Heart right ventricle (tissue), 16 donors: ENCODE measurements around the gene TAC4. TPM values are rescaled to one million over a fixed set of nuclear protein-coding genes. Genes with fewer than 3 reads are reported as not detected.

Source experiments
- ATAC-seq, 8 donors: fragments of 200-7000 bp; cut with Tn5 transposase; one replicate each; pipeline ENCODE4 v1.9.1; 2020; ENCODE audit warnings: mild to moderate bottlenecking in 8 of 8, moderate library complexity in 8 of 8, moderate number of reproducible peaks in 1 of 8
- DNase-seq, 2 donors: peaks; one replicate each; pipeline ENCODE4 v3.0.0-alpha.2; 2020
- H3K27ac ChIP-seq, 10 donors: fragments of 200-600 bp; sonication (generic) in 2 of 10; one replicate each; pipeline versions ENCODE4 v1.5.0 to v1.8.0; 2020 to 2022; ENCODE audit warnings: mild to moderate bottlenecking in 3 of 10
- H3K27me3 ChIP-seq, 7 donors: fragments of 200-600 bp; one replicate each; pipeline ENCODE4 v1.8.0; 2021 to 2022; ENCODE audit warnings: mild to moderate bottlenecking in 2 of 7
- H3K36me3 ChIP-seq, 9 donors: fragments of 200-600 bp; sonication (generic) in 1 of 9; one replicate each; pipeline versions ENCODE4 v1.5.0 to v1.8.0; 2020 to 2022; ENCODE audit warnings: mild to moderate bottlenecking in 2 of 9
- H3K4me1 ChIP-seq, 9 donors: fragments of 200-600 bp; sonication (generic) in 1 of 9; one replicate each; pipeline versions ENCODE4 v1.5.0 to v1.8.0; 2020 to 2022; ENCODE audit warnings: mild to moderate bottlenecking in 4 of 9
- H3K4me3 ChIP-seq, 10 donors: fragments of 200-600 bp; sonication (generic) in 2 of 10; one replicate each; pipeline versions ENCODE4 v1.5.0 to v1.8.0; 2020 to 2022; ENCODE audit warnings: mild to moderate bottlenecking in 7 of 10, moderate library complexity in 2 of 10
- H3K9me3 ChIP-seq, 11 donors: fragments of 200-600 bp in 10 of 11; sonication (generic) in 2 of 11; one replicate each; pipeline versions ENCODE4 v1.5.0 to v1.8.0; 2013 to 2022; ENCODE audit warnings: mild to moderate bottlenecking in 2 of 11, control low read depth in 1 of 11, moderate library complexity in 1 of 11
- CTCF ChIP-seq, 9 donors: fragments of 200-600 bp; sonication (generic) in 2 of 9; IDR thresholded peaks; one replicate each; pipeline versions ENCODE4 v1.5.0 to v1.8.0; 2021 to 2022; ENCODE audit warnings: antibody characterized with exemption in 9 of 9, mild to moderate bottlenecking in 5 of 9, moderate library complexity in 1 of 9
- WGBS, 2 donors: extraction: QIAGEN DNeasy Blood & Tissue Kit; methylation state at CpG; one replicate each; pipeline ENCODE4 v1.1.7; 2013; ENCODE audit warnings: inconsistent platforms in 1 of 2; 5-methylcytosine and 5-hydroxymethylcytosine counted together
- intact Hi-C, 10 donors: fragments of 100-400 bp; cut with DNase I; formaldehyde crosslinking; loops; one replicate each; pipeline versions ENCODE4 v1.11.1 to v1.14.2; 2022
- polyA plus RNA-seq, 2 donors: library from polyadenylated mRNA; stranded (reverse); fragments of 200-250 nt; gene quantifications; one replicate each; pipeline ENCODE4 v1.2.3, GENCODE V29; 2013
- total RNA-seq, 10 donors: library from RNA; stranded (reverse); fragmentation: NEBNext Ultra II Directional in 3 of 10; extraction: Animal tissue kit (Norgen Biotek cat#: 25700) in 3 of 10; gene quantifications; one replicate each; pipeline versions ENCODE4 v1.2.1 to v1.2.4, GENCODE V29; 2021 to 2023
- donor health status: Arrhythmogenic right ventricular cardiomyopathy.
- donor health status: ischemic (EF 13 %, LVEDD 7.1; RV severe dilation, severe dysfunction).
- donor health status: healthy with polysubstance abuse.
- donor health status: DM: no; HTN: yes; CAD: no.
- donor health status: DM: no; HTN: no; CAD: no.
- donor health status: ischemic (EF 25% LVEDD 6.9; RV normal size, moderate dysfunction).
- donor health status: ischemic (EF 25% LVEDD 5.7; RV mildly dilated, moderate dysfunction).
- donor health status: healthy.
- donor health status: DM: yes; HTN: yes; CAD: no.
- donor health status: Ischemic cardiomyopathy.
- donor health status: ischemic (EF 35%, LVEDD 5.7; RV mildly dilated, moderate dysfunction).
- donor health status: nonischemic (EF 11% LVEDD 7.7; RV severe dilation, severe dysfunction).
- donor health status: DM: yes; HTN: yes; CAD: no.
- donor health status: PGD.
- donor health status: ischemic (EF 29% LVEDD 5.4; RV normal size, mild dysfunction).
- donor health status: nonischemic (EF 23%, LVEDD 6.1; RV moderate dilation, normal function).

The TAC4 gene
- total and polyA plus RNA-seq, 12 donors, result 0.78 to 2.7 (median 0.94) TPM; not detected in 9

- Histone ChIP-seq H3K27ac (peak overlapping the region; percentile 8 to 75 (median 60)), H3K27me3 (peaks cover 0 to 6% (median 0%) of the 10 kb centered on the region in 7 donors), H3K36me3 (peaks cover 0 to 10% (median 0%) of the 10 kb centered on the region in 9 donors), H3K4me3 (peak overlapping the region; percentile 38 to 76 (median 62)), H3K4me1 (peaks cover 4 to 33% (median 25%) of the 10 kb centered on the region in 9 donors), H3K9me3 (no peaks in the 10 kb centered on the region)
- no peak for TF ChIP-seq CTCF (IDR thresholded peaks at IDR 0.05)
- WGBS, 2 donors, result 3% methylated on average over 58 to 61 of the region's 61 CpGs
- ATAC-seq (peak in 6 of 8 donors; percentile 29 to 48 (median 40)), DNase-seq (no peak)
- intact Hi-C loops, result loop anchor here in 9 of 10 donors (1.0 to 10.0 kb wide), 9 partner anchors 62 to 284 kb away; partner anchors contain the start of genes SLC35B1 (in 7 of the 9), KAT7 (in 2 of the 9) and NXPH3 (in 2 of the 9)
Measured at GRCh38 chr17:49850772-49851386, 3.0 kb upstream of the TAC4 start.

GRCh38 chr17:49850218-49850610 is 2.3 kb upstream of the TAC4 start:
- no peak for TF ChIP-seq CTCF (IDR thresholded peaks at IDR 0.05)
- 89 to 90% methylated on average over 5 of the region's 5 CpGs for WGBS, 2 donors
- no peak for ATAC-seq
- Histone ChIP-seq H3K4me3 (no peak overlapping the region), H3K4me1 (peaks cover 10 to 39% (median 32%) of the 10 kb centered on the region in 9 donors), H3K27ac (peak overlapping the region in 6 of 10 donors; percentile 45 to 65 (median 62)), H3K36me3 (peaks cover 0 to 12% (median 0%) of the 10 kb centered on the region in 9 donors), H3K27me3 (peaks cover 0 to 6% (median 0%) of the 10 kb centered on the region in 7 donors), H3K9me3 (no peaks in the 10 kb centered on the region)
- DNase-seq, result no peak
- intact Hi-C loops, result loop anchor here in 9 of 10 donors (1.0 to 10.0 kb wide), 8 partner anchors 61 to 283 kb away; partner anchors contain the start of genes SLC35B1 (in 7 of the 9), KAT7 (in 2 of the 9) and NXPH3 (in 2 of the 9)

GRCh38 chr17:49848739-49849138 is 870 bp upstream of the TAC4 start:
- DNase-seq, result no peak
- no peaks in the 10 kb centered on the region for H3K9me3 ChIP-seq
- intact Hi-C loops, result loop anchor here in 4 of 10 donors (5.0 to 10.0 kb wide), 4 partner anchors 56 to 141 kb away; partner anchors contain the start of genes KAT7 (in 3 of the 4) and SLC35B1 (in 2 of the 4)
- H3K36me3 ChIP-seq, result peaks cover 0 to 12% (median 0%) of the 10 kb centered on the region in 9 donors
- ATAC-seq, result no peak
- H3K4me3 ChIP-seq, result no peak overlapping the region
- peak overlapping the region in 1 of 10 donors; percentile 53 for H3K27ac ChIP-seq
- peaks cover 0 to 6% (median 0%) of the 10 kb centered on the region in 7 donors for H3K27me3 ChIP-seq
- TF ChIP-seq CTCF (IDR thresholded peaks at IDR 0.05), result no peak
- peaks cover 10 to 49% (median 39%) of the 10 kb centered on the region in 9 donors for H3K4me1 ChIP-seq
- 88 to 89% methylated on average over 5 of the region's 5 CpGs for WGBS, 2 donors

- DNase-seq, result no peak
- intact Hi-C loops, result loop anchor here in 4 of 10 donors (5.0 to 10.0 kb wide), 4 partner anchors 55 to 140 kb away; partner anchors contain the start of genes KAT7 (in 3 of the 4) and SLC35B1 (in 2 of the 4)
- peak in 1 of 8 donors; percentile 5 for ATAC-seq
- H3K27me3 ChIP-seq, result peaks cover 0 to 6% (median 0%) of the 10 kb centered on the region in 7 donors
- H3K27ac ChIP-seq, result peak overlapping the region in 4 of 10 donors; percentile 41 to 91 (median 87)
- TF ChIP-seq CTCF (IDR thresholded peaks at IDR 0.05), result no peak
- H3K36me3 ChIP-seq, result peaks cover 0 to 17% (median 0%) of the 10 kb centered on the region in 9 donors
- H3K4me3 ChIP-seq, result peak overlapping the region in 2 of 10 donors; percentile 34 to 35
- no peaks in the 10 kb centered on the region for H3K9me3 ChIP-seq
- WGBS, 2 donors, result 49 to 60% methylated on average over 9 of the region's 9 CpGs
- H3K4me1 ChIP-seq, result peaks cover 10 to 49% (median 39%) of the 10 kb centered on the region in 9 donors
Measured at GRCh38 chr17:49846938-49847712, 744 bp downstream of the TAC4 start.
